Tongue (tissue), 2 donors: ENCODE data around the gene NECAB3. TPM values are rescaled to one million over a fixed set of nuclear protein-coding genes. Genes with fewer than 3 reads are reported as not detected.

Experiments
- DNase-seq: peaks from one replicate; pipeline ENCODE4 v3.0.0-alpha.2; 2015
- total RNA-seq: library from RNA; depleted of rRNA; stranded (reverse); fragments of >200 nt; gene quantifications from one replicate; pipeline ENCODE4 v1.2.3, GENCODE V29; 2014

NECAB3 gene
- total RNA-seq, 1 donor from 2014 or later, result 46.5 TPM

DNA sequence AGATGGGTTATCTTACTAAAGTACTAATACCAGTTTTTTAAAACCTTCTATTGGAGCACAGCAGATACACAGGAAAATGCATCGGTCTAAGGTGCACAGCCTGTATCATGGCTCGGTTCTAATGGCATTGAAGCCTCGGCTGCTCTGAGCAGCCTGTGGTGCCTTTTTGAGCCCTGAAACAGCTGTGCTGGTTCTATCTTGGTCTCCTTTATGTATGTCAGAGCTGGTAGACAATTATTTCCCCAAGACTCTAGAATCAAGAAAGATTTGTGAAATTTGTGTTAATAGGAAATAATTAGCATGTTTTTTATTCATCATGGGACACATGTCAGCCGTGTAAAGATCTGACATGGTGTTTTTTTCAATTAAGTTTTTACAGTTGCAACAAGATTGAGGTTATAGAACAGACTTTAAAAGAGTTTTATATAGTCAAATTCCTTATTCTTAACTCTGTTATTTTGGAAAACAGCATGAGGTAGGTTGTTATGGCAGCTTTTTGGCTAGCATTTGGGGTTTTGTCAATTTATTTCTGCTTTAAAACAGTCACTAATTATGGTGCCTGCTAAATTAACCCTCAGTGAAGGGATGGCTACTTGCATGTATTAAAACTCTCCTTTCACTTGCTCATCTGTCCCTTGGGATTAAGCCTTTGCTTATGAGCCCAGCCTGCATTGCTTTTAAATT is 52.4 kb downstream of the NECAB3 start:
- peak; percentile 19 for DNase-seq

- DNase-seq, result no peak
These were observed 62.2 kb downstream of the NECAB3 start for GRCh38 chr20:33612001-33612400.

- no peak for DNase-seq
These were observed 63.1 kb downstream of the NECAB3 start for GRCh38 chr20:33611106-33611505.

DNA sequence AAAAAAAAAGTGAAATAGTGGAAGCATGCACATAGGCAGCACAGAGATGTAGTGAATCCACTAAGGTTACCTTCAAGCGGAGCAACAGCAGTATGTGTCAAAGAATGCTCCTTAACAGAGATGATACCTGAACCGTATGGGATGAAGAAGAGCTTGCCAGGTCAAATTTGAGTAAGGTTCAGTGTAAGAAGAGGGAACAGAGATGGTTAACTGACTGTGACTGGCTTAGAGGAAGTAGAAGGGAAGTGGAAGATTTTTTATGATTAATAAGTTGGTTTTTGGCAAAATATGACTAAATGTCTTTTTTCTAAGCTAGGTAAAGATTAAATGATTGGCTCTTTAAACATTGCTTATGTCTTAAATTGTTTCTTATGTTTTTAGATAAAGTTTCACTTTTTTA is 64.7 kb downstream of the NECAB3 start:
- no peak for DNase-seq

Other genes with a start within 250 kb of the NECAB3 start
- gene SNTA1, start 230.7 kb downstream of the NECAB3 start, total RNA-seq, result 98.3 TPM
- gene CBFA2T2, start 184.3 kb downstream of the NECAB3 start, total RNA-seq, result 16.5 TPM
- gene C20orf144, start 12.1 kb downstream of the NECAB3 start, total RNA-seq, result not detected
- 0.10 TPM for gene ACTL10, start 7.5 kb downstream of the NECAB3 start, total RNA-seq
- 5.5 TPM for gene E2F1, start 12.0 kb upstream of the NECAB3 start, total RNA-seq
- 6.7 TPM for gene PXMP4, start 45.9 kb upstream of the NECAB3 start, total RNA-seq
- 1.8 TPM for gene ZNF341, start 57.6 kb upstream of the NECAB3 start, total RNA-seq
- gene CHMP4B, start 136.9 kb upstream of the NECAB3 start, total RNA-seq, result 56.0 TPM